HG03520 (cell line): ENCODE data around the gene CYP27C1.
"Not testable (repeated sequence)": the region's sequence is repeated elsewhere in the genome, so short reads cannot be mapped to it uniquely, and the experiment has no call there.

ENCODE experiments used
- ATAC-seq: cut with Tn5 transposase; IDR thresholded peaks from one replicate; pipeline ENCODE4 v1.9.1; 2021; ENCODE audit warnings: mild to moderate bottlenecking, moderate library complexity; ENCODE audit not compliant: unreplicated experiment

The CYP27C1 gene

GRCh38 chr2:127173057-127173456, 47.0 kb downstream of the CYP27C1 start:
- ATAC-seq: no peak

GRCh38 chr2:127172306-127172705, 47.8 kb downstream of the CYP27C1 start:
- no peak for ATAC-seq

- ATAC-seq: no peak
Observed at GRCh38 chr2:127170452-127171197, 49.5 kb downstream of the CYP27C1 start.

DNA sequence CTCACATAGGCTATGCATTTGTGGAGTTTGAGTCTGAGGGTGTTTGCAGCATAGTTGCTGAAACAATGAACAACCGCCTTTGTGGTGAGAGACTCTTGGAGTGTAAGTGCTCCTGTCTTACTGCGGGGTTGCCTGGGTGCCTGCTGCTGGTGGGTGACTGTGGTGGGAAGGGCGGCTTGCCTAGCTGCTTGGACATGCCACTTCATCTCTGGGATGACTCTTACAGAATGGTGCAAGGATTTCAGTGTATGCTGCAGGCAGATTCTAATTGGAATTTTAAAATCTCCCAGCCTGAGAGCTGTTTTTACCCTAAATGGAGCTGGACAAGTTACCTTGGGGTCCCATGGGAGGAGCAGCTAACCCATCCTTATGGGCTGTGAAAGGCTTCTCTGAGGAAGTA, 50.1 kb downstream of the CYP27C1 start:
- no peak for ATAC-seq

GRCh38 chr2:127169066-127169660, 50.9 kb downstream of the CYP27C1 start:
- ATAC-seq: no peak

GRCh38 chr2:127166231-127166860, 53.8 kb downstream of the CYP27C1 start:
- no peak for ATAC-seq

DNA sequence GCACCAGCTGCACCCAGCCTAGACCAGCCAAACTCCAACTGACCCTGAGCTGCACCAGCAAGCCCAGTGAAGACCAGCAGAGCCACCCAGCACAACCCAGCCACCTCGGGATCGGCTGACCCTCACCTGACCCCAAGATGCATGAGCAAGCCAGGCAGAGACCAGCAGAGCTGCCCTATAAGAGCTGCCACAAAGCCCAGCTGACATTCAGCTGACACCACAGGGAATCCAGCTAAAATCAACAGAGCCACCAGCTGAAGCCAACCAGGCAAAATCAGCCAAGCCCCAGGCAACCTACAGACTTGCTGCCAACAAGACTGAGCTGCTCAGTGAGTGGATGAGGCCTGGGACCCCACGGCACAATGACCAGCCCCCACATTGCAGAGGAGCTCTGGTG, 54.6 kb downstream of the CYP27C1 start:
- no peak for ATAC-seq

- no peak for ATAC-seq
Observed at GRCh38 chr2:127164761-127165538, 55.1 kb downstream of the CYP27C1 start.

DNA sequence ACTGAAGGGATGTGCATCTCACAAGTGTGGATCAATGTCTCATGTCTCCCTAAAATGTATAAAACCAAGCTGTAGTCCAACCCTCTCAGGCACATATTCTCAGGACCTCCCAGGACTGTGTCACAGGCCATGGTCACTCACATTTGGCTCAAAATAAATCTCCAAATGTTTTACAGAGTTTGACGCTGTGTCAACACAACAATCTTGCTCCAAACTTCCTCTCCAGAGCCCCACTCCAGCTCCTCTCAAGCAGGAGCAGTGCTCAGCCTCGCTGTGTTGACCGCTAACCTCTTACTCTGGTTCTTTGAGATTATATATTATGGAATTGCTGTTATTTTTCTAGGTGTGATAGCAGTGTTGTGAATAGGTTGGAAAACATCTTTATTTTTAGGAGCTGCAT, 56.2 kb downstream of the CYP27C1 start:
- ATAC-seq: no peak

DNA sequence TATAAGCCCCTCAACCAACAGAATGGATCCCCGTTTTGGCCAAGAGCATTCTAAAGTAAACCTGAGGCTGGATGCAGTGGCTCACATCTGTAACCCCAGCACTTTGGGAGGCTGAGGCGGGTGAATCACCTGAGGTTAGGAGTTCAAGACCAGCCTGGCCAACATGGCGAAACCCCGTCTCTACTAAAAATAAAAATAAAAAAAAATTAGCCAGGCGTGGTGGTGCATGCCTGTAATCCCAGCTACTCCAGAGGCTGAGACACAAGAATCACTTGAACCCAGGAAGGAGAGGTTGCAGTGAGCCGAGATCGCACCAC, 57.1 kb downstream of the CYP27C1 start:
- not testable (repeated sequence) for ATAC-seq

DNA sequence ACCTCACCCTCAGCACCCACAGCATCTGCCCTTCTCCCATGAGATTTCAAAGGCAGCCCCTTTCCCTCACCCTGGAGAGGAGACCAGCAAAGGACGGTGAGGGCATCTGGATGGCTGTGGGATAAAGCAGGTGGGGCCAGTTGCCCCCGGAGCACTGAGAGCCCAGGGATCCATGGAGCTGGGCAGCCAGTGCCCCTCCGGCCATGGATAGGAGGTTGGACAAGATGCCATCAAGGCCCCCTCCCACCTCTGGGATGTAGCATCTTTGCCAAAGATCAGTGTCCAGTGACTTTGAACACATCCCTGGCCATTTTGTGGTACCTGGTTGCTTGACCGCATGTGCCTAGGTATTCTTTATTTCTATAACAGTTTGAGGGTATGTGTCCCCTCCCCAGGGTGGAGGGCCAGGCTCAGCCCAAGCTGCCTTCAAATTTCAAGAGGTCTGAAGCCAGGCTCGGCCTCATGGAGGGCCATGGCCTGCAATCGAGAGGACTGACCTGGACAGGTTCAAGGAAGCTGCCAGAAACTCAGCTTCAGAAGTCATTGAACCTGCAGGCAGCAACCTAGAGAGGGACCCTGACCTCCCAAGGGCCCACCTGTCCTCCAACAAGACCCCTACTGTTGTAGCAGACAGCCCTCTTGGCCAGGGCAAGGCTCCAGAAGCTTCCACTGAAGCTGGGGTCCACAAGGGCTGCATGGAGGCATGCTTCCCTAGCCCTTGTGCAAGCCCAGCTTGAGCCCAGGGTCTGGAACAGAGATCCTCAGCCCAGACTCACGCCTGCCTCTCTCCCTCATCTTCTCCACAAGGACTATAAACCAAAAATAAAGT, 57.6 kb downstream of the CYP27C1 start:
- no peak for ATAC-seq

DNA sequence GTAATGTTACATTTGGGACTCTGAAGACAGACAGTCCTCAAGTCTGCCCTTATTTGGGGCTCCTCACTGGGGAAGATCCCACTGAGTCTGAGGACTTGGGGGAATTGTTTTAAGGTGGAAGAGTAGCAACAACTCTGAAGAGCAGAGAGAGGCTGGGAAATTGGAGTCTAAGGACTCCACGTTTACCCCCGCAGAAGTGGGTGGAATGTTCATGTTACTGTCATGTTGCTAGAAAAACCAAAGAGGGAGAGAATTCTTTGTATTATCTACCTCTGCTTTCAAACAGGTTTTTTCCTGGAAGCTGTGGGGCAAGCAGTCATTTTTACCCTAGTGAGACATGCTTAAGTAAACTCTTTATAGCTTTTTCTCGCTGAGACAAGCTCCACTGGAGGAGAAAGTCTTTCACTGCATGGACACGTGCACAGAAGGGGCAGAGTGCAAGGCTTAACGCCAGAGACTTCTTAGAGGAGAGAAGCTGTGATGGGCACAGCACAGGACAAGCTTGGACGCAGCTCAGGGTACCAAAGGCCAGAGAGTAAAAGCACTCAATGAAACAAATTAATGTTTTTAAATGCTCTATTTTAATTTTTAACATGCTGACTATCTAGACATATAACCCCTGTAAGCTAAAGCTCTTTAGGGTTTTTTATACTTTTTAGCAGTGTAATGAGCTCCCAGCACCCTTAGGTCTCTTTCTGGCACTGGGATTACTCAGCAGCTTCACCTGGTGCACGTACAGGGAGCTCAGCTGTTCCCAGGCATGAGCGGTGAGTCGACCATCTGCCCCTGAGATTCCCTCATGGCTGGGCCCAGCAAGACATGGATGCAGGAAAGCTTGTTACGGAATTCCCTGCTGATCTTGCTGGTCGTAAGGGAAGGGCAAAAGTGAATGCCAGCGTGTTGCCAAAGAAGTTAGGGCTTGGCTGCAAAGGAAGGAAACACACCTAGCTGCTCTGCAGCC, 58.6 kb downstream of the CYP27C1 start:
- ATAC-seq: no peak

DNA sequence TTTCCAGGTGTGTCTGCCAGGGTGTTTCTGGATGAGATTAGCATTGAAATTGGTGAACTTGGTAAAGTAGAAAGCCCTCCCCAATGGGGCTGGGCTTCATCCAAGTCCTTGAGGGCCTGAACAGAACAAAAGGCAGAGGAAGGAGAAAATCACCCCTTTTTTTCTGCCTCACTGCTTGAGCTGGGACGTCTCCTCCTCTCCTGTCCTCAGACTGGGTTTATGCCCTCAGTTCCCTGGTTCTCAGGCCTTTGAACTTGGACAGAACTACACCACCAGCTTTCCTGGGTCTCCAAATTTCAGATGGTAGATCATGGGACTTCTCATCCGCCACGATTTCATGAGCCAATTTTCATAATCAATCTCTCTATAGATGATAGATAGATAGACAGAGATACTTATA, 59.4 kb downstream of the CYP27C1 start:
- no peak for ATAC-seq

DNA sequence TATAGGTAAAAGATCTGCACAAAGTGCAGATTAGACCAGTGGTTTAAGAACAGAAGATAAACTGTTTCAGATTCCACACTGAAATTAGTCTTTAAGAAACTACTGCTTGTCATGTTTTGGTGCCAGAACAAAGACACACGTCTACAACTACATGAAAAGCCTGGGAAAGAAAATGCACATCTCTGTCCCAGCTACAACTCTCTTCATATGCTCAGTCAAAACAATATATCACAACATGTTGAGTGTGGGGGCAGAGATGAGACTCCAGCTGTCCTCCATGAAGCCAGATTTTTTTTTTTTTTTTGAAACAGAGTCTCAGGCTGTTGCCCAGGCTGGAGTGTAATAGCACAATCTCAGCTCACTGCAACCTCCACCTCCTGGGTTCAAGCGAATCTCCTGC, 60.6 kb downstream of the CYP27C1 start:
- no peak for ATAC-seq

- ATAC-seq: no peak
Observed at GRCh38 chr2:127158614-127159290, 61.3 kb downstream of the CYP27C1 start.

DNA sequence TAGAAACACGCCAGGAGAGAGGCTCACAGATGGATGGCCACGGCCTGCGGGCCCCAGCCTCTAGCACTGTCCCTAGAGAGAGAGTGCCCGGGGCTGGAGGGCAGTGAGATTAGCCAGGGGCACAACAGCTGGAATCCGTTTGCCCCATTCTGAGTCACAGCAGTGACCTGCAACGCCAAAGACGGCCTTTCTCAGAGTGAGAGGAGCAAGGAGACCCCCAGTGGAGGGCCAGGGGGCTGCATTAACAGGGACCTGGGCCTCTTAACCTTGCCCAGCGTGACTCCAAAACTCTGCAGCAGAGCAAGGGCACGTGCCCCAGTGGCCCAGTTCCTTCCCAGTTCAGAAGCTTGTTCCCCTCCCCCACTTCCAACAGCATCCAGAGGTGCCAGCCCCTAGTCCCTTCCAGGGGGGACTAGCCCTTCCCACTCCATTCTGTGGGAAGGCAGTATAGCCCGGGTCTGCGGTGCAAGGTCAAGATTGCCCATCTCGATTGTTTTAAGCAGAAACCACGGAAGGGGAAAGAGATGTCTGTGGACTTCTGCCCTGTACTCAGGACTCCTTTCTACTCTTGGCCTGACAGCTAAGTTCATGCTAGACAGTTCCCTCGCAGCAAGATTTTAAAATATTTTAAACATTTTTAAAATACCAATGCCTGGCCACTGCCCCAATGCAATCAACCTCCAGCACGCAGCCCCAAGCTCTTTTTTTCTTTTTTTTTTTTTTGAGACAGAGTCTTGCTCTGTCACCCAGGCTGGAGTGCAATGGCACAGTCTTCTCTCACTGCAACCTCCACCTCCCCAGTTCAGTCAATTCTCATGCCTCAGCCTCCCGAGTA, 62.2 kb downstream of the CYP27C1 start:
- no peak for ATAC-seq

- ATAC-seq: no peak
Observed at GRCh38 chr2:127157114-127157513, 63.0 kb downstream of the CYP27C1 start.

DNA sequence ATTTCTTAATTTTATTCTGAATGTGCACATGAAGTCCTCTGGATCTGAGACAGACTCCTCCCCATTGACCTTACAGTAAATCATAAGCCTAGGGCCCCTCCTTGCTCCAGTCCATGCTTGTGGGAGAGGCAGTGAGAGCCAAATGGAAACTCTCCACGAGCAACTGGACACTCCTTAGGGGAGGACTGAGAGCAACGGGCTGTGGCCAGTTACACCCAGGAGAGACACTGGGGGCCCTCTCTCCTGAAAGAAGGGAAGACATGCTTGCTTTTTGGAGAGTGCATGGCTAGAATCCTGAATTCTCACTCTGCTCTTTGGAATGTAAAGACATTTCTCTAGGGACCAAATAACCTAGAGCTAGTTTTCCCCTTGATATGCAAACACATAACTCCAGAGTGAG, 64.2 kb downstream of the CYP27C1 start:
- ATAC-seq: no peak
